HG03025 (cell line): Measurements from ENCODE around the gene PWP2.

ENCODE experiments used
- ATAC-seq: cut with Tn5 transposase; IDR thresholded peaks from one replicate; pipeline ENCODE4 v1.9.1; 2021; ENCODE audit warnings: mild to moderate bottlenecking, moderate library complexity; ENCODE audit not compliant: unreplicated experiment, low FRiP score

Gene PWP2

DNA sequence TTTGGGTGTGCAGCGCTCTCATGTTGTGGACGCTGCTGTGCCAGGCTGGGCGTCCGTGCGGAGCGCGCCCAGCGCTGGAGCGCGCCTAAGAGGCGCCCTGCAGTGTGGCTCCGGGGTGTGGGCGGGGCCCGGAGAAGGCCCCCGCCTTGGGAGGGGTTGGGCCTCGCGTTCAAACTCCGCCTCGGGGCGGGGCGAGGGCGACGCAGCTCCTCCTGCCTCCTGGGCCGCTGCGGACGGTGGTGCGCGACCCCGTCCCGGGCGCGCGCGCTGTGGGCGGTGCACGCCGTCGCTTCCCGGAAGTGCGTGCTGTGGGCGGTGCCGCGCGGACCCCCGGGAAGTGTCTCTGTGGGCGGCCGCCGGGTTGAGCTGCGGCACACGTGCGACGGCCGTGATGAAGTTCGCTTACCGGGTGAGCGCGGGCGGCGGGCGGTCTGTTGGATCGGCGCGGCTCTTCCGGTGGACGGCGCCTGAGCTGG, at the start of gene PWP2:
Gene PWP2, plus strand, starts transcription at position 374 of the 476 bp plus-strand sequence. Its CDS starts 18 bp downstream, at position 392.
- peak; percentile 59 for ATAC-seq

DNA sequence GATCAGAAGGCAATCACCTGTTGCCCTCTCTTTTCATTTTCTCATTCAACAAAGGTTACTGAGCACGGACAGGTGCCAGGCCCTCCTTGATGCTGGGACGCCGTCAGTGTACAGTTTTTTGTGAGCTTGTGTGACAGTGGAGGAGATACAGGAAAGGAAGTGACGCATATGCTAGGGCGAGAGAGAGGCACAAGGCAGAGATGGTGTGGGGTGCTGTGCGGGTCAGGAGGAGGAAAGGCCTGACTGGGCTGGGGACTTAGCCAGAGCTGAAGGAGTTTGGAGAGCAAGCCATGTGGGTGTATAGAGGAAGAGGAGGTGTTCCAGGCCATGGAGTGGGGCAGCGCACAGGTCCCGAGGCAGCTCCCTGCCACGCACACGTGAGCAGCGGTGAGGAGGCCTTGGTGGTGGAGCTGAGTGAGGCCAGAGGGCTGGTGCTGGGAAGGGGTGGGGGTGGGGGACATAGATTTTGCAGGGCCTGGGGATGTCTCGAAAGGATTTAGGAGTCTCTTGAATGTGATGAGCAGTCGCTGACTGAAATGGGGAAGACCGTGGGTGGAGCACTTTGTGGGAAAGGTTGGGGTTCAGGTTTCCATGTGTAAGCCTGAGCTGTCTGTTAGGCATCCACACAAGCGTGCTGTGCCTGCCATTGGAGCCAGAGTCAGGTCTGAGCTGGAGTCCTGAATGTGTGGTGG, 49.1 kb upstream of the PWP2 start:
- no peak for ATAC-seq

DNA sequence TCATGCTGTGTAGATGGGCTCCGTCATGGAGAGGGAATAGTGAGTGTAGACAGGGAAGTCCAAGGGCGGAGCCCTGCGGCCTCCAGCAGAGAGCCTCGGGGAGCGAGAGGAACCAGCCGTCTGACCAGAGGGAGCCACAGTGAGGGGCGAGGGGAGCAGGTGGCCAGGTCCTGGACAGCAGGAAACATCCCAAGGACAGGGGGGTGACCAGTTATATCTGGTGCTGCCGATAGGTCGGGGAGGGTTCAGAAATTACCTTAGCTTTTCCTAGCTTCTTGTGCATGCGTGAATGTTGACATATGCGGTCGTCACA, 48.6 kb upstream of the PWP2 start:
- ATAC-seq: no peak

DNA sequence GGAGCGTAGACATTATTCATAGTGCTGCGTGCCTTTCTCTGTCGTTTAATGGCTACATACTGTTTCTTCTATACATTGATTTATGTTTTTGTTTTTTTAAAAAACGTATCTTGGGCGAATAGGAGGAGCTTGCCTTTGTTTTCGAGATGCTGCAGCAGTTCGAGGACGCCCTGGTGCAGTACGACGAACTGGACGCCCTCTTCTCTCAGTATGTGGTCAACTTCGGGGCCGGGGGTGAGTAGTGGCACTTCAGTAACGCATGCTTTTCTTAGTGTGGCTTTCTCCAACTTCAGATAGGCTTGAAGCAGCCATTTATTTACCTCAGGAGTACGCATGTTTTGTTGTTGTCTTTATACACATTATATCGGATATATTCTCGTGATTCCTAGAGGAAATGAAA, 48.2 kb upstream of the PWP2 start:
- ATAC-seq: no peak

DNA sequence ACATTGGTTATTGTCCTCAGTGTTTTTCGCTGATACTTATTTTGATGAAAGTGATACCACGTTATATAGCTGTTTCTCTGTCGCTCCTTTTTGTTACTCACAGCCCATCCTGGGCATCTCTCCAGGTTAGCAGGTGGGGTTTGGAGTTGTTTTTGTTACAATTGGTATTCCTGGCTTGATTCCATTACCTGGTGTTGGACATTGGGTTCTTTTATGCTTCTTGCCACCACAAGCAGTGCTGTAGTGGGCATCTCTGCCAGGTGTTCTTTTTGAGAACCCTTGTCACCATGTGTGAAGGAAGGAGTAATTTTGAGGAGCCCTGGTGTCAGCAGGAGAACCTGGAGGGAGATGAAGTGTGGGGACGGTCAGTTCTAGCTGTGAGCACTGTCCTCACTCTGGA, 47.5 kb upstream of the PWP2 start:
- no peak for ATAC-seq

DNA sequence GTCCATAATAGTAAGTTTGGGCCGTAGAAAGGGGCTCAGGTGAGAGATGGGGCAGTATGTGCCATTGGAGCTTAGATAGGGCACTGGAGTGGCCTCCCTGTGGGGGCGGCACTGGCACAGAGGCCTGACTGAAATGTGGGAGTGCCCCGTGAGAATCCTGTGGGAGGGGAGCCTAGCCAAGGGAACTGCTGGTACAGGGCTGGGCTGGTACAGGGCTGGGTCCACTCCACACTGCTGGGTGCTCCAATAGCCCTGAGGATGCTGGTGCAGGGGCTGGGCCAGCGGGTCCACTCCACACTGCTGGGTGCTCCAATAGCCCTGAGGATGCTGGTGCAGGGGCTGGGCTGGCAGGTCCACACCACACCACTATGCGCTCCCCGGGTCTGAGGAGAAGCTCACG, 44.8 kb upstream of the PWP2 start:
- ATAC-seq: no peak

DNA sequence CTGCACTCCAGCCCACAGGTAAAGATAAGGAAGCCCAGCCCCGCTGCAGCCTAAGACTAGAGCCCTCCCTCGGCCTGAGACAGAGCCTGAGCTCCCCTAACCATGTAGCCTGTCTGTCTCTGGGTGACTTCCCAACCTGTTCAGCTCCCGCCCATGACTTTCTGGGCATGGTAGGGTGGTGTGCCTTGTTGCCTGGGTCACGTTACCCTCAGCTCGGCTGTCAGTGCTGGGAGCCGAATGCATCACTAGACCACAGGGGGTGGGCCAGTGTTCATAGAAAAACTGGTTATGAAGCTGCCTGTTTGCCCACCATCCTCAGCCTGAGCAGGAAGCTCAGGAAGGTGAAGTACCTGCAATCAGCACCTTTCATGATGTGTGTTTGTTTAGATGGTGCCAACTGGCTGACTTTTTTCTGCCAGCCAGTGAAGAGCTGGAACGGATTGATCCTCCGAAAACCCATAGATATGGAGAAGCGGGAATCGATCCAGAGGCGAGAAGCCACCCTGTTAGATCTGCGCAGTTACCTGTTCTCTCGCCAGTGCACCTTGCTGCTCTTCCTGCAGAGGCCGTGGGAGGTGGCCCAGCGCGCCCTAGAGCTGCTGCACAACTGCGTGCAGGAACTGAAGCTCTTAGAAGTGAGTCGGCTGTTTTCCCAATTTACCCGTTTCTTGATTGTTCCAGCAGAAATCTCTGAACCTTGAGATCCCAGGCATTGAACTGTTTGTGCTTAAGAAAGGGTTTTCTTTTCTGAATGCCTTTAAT, 43.9 kb upstream of the PWP2 start:
- no peak for ATAC-seq

DNA sequence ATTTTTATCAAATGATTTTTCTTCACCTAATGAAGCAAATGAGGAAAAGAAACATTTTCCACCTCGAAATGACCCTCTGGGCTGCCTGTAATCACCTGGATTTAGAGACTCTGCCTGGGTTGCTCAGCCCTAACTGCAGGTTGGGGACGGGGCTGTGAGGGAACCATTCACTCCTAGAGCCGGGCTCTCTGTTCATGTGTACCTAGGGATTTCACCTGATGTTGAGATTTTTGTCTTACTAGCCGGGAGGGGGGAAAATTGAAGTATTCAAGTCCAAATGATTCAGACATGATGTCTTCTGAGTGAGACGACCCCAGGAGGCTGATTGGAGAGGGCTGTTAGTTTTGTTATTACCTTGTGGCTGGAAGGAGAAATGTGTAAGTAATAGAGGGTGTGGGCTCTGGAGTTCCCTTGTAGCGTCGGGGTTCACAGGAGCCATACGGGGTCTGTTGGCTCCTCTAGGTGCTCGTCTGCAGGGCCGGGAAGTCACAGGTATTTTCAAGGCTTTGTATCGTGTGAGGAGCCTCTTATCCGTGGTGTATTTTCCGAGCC, 42.3 kb upstream of the PWP2 start:
- ATAC-seq: no peak

DNA sequence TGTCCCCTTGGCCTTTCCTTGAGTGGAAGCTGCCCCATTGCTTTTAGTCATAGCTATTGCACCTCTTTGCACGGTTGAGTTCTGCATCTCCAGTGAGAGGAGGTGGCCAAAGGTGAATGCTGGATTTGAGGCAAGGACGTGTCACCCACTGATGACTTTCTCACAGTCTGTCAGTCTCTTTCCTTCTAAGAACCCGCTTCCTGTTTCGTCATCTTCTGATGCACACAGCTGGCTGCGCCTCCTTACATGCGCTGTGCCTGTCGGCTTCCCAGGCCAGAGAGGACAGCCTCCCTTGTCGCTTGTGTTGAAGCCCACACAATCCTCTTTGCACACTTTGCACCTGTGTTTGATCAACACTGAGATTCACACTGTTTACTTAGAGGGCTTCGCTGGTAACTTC, 41.8 kb upstream of the PWP2 start:
- ATAC-seq: no peak

DNA sequence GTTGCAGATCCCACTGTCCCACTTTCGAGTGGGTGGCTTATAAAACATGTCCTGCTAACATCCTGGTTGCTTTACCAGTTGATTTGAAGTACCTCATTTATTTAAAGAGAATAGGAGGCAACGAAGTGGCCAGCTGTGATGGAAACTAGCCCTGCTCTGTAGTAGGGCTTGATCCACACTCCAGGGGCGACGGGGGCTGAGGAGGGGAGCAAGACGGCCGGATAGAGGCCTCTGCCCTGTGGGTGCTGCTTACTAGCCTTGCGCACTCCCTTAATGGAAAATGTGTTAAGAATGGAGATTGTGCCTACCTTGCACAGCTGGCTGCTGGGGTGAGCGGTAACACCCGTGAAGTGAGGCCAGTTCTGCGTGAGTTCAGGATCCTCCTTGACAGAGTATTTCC, 41.1 kb upstream of the PWP2 start:
- no peak for ATAC-seq

DNA sequence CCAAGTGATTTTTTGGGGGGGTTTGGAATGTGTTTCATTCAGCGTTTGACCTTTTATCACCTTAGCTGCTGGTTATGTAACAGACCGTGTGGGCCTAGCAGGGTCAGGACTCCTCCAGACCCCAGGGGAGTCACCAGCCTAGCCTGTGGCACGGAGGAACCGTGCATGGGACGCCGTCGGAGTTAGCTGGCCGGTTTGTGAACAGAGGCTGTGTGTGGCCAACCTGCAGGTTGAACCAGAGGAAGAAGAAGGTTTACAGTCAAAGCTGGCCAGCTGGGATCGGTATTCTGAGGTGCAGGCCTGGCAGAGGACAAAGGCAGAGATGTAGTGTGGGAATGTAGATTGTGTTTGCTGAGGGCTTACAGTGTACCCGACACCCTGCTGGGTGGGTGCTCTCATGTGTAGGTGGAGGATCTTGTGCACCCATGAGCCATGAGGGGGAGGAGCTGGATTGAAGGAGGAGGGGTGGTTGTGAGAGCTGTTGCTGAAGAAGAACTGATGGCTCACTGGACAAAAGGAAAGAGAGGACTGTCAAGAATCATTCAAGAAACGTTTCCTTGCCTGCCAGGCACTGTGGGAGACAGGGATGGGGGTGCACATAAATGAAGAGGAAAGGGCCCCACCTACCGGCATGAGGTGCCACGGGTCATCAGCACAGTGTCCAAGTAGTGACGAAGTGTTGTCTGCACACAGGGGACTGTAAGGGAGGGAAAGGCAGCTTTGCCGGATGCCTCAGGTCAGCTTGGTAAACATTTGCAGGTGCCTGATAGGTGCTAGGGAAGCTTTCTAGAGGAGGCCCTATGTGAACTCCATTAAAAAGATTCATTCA, 40.0 kb upstream of the PWP2 start:
- no peak for ATAC-seq

DNA sequence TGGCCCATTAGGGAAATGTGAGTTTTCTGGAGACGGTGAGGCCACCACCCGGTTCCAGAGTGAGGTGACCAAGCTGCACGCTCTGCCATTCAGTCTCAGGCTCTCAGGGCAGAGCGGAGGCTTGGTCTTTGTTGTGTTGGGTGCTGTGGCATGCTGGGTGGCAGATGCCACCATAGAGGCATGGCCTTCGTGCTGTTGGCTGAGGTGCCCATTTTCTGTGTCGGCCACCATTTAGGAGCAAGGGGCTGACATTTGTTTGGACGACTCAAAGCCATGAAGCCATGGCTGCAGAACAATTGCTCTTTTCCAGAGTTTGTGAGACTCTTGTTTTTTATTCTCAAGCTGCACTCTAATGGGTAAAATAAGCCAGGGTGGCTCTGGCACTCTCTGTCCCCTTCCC, 36.8 kb upstream of the PWP2 start:
- ATAC-seq: no peak

DNA sequence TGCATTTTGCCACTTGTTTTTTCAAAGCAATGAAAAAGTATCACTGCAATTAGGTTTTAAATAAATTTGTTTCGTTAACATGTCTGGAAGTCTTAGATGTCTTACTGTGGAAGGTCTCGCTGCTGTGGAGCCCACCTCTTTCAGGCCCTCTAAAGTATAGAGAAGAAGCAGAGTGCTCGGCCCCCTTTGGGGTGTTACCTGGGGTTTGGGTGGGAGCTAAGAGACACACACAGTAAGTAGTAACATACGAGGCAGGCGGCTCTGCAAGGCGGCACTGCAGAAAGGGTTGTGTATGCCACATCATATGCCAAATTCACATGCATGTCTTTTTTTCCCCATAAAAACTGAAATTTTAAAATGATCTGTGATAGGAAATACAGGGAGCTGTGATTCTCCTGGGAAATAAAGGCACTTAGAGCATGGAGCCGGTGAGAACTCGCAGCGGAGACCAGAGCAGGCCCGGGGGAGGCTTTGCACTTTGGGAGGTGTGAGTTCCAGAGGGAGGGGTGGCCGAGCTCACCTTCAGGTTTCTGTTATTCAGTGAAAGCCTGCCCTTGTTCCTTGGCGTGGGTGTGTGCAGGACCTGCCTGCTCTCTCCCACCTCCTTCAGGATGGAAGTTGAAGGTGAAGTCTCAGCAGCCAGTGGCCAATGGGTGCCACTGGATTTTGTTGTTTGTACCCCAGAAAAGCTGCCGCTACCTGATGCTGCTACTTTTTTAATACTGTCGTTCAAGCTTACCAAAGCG, 35.7 kb upstream of the PWP2 start:
- no peak for ATAC-seq

DNA sequence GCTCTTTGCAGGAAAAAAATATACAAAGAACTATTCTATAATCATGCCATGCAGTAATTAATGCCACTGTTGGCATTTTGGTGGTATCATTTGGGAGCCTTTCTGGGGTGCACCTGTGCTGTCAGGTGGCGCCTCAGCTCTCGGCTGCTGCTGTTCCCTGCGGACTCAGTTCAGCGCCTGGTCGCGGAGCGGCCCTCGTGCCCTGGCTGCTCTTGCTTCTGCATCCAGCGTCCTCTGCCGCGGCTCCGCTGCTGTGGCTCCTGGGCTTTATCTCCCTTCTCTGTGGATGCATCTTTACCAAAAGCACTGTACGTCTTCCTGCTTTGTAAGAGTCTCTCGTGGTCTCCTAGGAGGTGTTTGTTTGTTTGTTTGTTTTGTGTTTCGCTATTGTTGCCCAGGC, 35.1 kb upstream of the PWP2 start:
- no peak for ATAC-seq

DNA sequence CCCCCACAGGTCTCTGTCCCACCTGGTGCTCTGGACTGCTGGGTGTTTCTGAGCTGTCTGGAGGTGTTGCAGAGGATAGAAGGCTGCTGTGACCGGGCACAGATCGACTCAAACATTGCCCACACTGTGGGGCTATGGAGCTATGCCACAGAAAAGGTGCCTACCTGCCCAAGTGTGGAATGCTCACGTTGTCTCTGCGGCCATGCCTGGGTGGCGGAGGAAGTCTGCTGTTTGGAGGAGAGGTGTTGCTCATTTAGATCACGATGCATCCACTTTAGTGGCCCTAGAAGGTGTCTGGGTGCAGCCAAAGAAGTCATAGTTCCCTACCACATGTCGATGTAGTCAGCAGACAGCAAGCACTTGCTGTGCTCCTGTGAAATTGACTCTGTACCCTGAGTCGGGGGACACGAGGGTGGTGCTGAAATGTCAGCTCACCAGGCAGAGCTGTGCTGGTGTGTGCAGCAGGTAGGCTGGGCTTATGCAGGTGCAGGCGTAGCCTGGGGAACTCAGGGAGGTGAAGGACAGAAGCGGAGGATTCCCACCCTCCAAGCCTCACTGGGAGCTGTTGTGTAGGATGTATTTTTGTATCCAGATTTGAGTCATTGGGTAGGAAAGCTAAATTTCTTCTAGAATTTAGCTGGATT, 32.8 kb upstream of the PWP2 start:
- no peak for ATAC-seq

DNA sequence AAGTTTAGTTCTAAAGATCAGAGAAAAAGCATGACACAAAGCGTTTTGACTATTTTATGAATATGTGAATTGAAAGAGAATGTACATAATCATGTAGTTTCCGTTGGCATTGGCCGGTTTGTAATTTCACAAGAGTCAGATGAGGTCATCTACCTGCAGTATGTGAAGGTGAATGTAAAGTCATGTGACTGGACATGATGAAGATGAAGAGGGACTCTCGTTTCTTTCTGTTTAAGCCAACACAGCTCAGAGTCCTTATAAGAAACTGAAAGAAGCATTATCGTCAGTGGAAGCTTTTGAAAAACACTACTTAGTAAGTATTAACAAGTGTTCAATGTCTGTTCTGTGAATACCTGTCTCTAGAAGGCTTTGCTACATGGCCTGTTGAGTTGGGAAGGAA, 30.9 kb upstream of the PWP2 start:
- ATAC-seq: no peak

DNA sequence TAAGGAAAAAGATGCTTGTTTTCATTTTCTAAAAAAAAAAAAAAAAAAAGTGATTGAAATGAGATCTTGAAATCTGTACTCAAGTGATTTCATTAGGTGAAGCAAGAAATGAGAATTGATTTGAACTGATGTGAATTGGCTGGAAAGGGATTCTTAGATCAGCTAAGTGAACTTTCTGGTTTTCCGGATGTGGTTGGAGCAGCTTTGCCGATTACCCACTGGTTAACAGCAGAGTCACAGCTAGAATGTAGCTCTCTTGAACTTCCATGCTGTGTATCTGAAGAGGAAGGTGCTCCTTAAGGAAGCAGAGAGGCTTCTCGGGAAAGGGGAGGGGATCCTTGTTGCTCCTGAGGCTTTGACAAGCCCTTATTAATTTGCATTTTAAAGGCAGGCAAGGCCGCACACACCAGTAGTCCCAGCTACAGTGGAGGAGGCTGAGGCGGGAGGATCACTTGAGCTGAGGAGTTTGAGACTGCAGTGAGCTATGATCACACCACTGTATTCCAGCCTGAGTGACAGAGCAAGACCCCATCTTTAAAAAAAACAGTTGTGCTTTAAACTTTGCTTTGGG, 28.7 kb upstream of the PWP2 start:
- ATAC-seq: no peak

DNA sequence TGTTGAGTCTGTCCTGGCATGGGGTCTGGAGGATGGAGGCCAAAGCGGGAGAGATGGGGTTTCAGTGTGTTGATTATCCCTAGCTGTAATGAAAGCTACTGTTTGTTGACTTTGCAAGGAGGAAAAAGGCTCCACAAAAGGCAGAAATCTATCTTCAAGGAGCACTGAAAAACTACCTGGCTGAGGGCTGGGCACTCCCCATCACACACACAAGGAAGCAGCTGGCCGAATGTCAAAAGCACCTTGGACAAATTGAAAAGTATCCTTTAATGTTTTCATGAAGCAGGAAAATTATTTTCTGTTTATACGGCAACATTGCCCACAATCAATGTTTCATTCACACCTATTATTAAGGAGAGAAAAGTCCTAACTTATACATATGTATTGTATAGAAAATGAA, 27.8 kb upstream of the PWP2 start:
- no peak for ATAC-seq

DNA sequence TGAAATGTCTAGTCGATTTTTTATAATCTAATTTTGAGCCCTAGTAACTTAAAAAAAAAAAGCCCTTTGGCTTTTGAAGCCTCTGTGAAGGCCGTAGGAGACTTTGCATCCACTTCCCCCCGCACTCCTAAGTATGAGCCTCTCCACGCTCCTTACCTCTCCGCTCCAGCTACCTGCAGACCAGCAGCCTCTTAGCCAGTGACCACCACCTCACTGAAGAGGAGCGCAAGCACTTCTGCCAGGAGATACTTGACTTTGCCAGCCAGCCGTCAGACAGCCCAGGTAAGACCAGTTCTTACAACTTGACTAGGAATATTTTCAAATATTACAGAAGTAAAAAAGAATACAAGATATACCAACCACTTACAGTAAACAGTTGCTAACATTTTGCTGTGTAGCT, 27.4 kb upstream of the PWP2 start:
- ATAC-seq: no peak
